ENCODE data around the gene TRIP4. TPM values are rescaled to one million over a fixed set of nuclear protein-coding genes. Genes with fewer than 3 reads are reported as not detected.

Gene TRIP4
- total RNA-seq, result 24.5 and 26.8 TPM in 2 replicates
- long read RNA-seq, transcript TRIP4-201 (13 exons, 2,045 nt), result major isoform, 213 of 284 reads
- long read RNA-seq, partial matches to known transcripts, result 22 of 284 reads
- long read RNA-seq, other reads (novel, unspliced or antisense), result 49 of 284 reads

GRCh38 chr15:64387562-64388168, at the start of gene TRIP4:
Gene TRIP4, plus strand, starts transcription at chr15:64387836. Its CDS starts 28 bp downstream, at chr15:64387864.
- Mint-ChIP-seq H3K36me3 (ENCODE audit: unreplicated experiment) (peaks cover 2% of the 10 kb centered on the region), H3K27ac (ENCODE audit: unreplicated experiment) (peak within 1 kb of the TSS; percentile 98), H3K27me3 (ENCODE audit: unreplicated experiment) (no peaks in the 10 kb centered on the region), H3K4me3 (ENCODE audit: unreplicated experiment) (peak within 1 kb of the TSS; percentile 99), H3K4me1 (ENCODE audit: unreplicated experiment) (peaks cover 17% of the 10 kb centered on the region), H3K9me3 (ENCODE audit: unreplicated experiment) (no peaks in the 10 kb centered on the region)
- DNase-seq (ENCODE audit: extremely low spot score, unreplicated experiment), result peak; percentile 98
- TF ChIP-seq CTCF (IDR thresholded peaks at IDR 0.05), result no peak

GRCh38 chr15:64340355-64340754, 47.3 kb upstream of the TRIP4 start:
- no peak overlapping the region for H3K4me3 Mint-ChIP-seq (ENCODE audit: unreplicated experiment)
- peaks cover 4% of the 10 kb centered on the region for H3K36me3 Mint-ChIP-seq (ENCODE audit: unreplicated experiment)
- no peak overlapping the region for H3K27ac Mint-ChIP-seq (ENCODE audit: unreplicated experiment)
- H3K9me3 Mint-ChIP-seq (ENCODE audit: unreplicated experiment), result no peaks in the 10 kb centered on the region
- peaks cover 20% of the 10 kb centered on the region for H3K4me1 Mint-ChIP-seq (ENCODE audit: unreplicated experiment)
- no peaks in the 10 kb centered on the region for H3K27me3 Mint-ChIP-seq (ENCODE audit: unreplicated experiment)
- TF ChIP-seq CTCF (IDR thresholded peaks at IDR 0.05), result no peak
- no peak for DNase-seq (ENCODE audit: extremely low spot score, unreplicated experiment)

GRCh38 chr15:64341961-64342360, 45.7 kb upstream of the TRIP4 start:
- Mint-ChIP-seq H3K27ac (ENCODE audit: unreplicated experiment) (no peak overlapping the region), H3K36me3 (ENCODE audit: unreplicated experiment) (peaks cover 4% of the 10 kb centered on the region), H3K9me3 (ENCODE audit: unreplicated experiment) (no peaks in the 10 kb centered on the region), H3K27me3 (ENCODE audit: unreplicated experiment) (no peaks in the 10 kb centered on the region), H3K4me1 (ENCODE audit: unreplicated experiment) (peaks cover 23% of the 10 kb centered on the region), H3K4me3 (ENCODE audit: unreplicated experiment) (no peak overlapping the region)
- TF ChIP-seq CTCF (IDR thresholded peaks at IDR 0.05), result no peak
- no peak for DNase-seq (ENCODE audit: extremely low spot score, unreplicated experiment)

GRCh38 chr15:64343222-64343621, 44.4 kb upstream of the TRIP4 start:
- Mint-ChIP-seq H3K27ac (ENCODE audit: unreplicated experiment) (peak overlapping the region; percentile 1), H3K27me3 (ENCODE audit: unreplicated experiment) (no peaks in the 10 kb centered on the region), H3K4me3 (ENCODE audit: unreplicated experiment) (no peak overlapping the region), H3K36me3 (ENCODE audit: unreplicated experiment) (peaks cover 7% of the 10 kb centered on the region), H3K9me3 (ENCODE audit: unreplicated experiment) (no peaks in the 10 kb centered on the region), H3K4me1 (ENCODE audit: unreplicated experiment) (peaks cover 24% of the 10 kb centered on the region)
- DNase-seq (ENCODE audit: extremely low spot score, unreplicated experiment), result no peak
- TF ChIP-seq CTCF (IDR thresholded peaks at IDR 0.05), result no peak

GRCh38 chr15:64343841-64344240, 43.8 kb upstream of the TRIP4 start:
- no peak for TF ChIP-seq CTCF (IDR thresholded peaks at IDR 0.05)
- Mint-ChIP-seq H3K27me3 (ENCODE audit: unreplicated experiment) (no peaks in the 10 kb centered on the region), H3K36me3 (ENCODE audit: unreplicated experiment) (peaks cover 7% of the 10 kb centered on the region), H3K4me1 (ENCODE audit: unreplicated experiment) (peaks cover 29% of the 10 kb centered on the region), H3K9me3 (ENCODE audit: unreplicated experiment) (no peaks in the 10 kb centered on the region), H3K4me3 (ENCODE audit: unreplicated experiment) (no peak overlapping the region), H3K27ac (ENCODE audit: unreplicated experiment) (no peak overlapping the region)
- no peak for DNase-seq (ENCODE audit: extremely low spot score, unreplicated experiment)

All from osteocyte (in vitro differentiated cells).